HT1080 (cell line): ENCODE measurements around the gene VARS2. TPM values are rescaled to one million over a fixed set of nuclear protein-coding genes. Genes with fewer than 3 reads are reported as not detected.
A peak's percentile ranks its signal among the peaks of the same experiment; 100 is the strongest.
"Not testable (repeated sequence)": the region's sequence is repeated elsewhere in the genome, so short reads cannot be mapped to it uniquely, and the experiment has no call there.

Experiments used
- DNase-seq: peaks from one replicate; pipeline ENCODE4 v3.0.0-alpha.2; 2015; ENCODE audit warnings: low read depth
- small RNA-seq: library from RNA; depleted of rRNA; stranded (forward); fragments of <200 nt; gene quantifications from one replicate; pipeline ENCODE3, GENCODE V24; 2014
- total RNA-seq: library from RNA; depleted of rRNA; stranded (reverse); fragments of >200 nt; shearing (Covaris generic); gene quantifications from 2 replicates; pipeline ENCODE4 v1.2.3, GENCODE V29; 2014; rRNA removed

Gene VARS2
- total RNA-seq, 1 experiment from 2014 or later: 30.7 TPM

DNA sequence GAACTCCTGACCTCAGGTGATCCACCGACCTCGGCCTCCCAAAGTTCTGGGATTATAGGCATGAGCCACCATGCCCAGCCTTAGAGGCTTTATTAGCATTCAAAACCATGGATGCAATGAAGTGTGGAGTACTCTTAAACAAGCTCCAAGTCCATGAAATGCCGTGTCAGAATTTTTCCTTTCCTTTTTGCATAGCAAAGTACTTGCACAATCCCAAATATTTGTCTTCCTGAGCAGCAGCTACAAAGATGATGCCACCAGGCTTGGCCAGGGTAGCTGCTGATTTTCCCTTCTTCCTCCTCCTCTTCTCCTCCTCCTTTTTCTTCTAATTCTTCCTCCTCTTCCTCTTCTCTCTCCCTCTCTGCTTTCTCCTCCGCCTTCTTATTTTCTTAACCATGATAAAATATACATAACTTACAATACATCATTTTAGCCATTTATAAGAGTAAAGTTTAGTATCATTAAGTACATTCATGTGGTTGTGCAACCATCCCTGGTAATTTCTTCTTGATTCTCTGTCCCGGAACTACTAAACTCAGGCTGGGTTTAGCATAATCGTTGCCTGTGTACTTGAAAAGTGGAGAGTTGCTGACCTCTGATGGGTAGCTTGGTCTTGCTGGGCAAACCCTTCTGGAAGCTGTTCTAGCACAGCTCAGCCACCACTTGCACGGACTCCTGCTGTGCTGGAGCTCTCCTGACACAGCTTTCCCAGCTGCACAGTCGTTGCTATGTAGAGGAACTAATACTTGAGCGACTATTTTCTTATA is 47.1 kb downstream of the VARS2 start:
- DNase-seq: no peak

DNA sequence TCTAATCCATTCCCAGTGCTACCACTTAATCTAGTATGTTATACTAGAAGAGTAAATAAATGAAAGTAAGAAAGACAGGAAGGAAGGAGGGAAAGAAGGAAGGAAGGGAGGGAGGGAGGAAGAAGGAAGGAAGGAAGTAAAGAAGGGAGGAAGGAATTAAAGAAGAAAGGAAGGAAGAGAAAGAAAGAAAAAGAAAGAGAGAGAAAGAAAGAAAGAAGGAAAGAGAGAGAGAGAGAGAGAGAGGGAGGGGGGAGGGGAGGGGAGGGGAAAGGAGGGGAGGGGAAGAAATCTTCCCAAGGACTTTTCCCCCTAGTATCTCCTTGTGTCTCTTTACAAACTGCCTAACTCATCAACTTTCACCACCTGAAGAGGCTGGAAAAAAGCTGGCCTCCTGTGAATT is 48.7 kb downstream of the VARS2 start:
- DNase-seq: no peak

DNA sequence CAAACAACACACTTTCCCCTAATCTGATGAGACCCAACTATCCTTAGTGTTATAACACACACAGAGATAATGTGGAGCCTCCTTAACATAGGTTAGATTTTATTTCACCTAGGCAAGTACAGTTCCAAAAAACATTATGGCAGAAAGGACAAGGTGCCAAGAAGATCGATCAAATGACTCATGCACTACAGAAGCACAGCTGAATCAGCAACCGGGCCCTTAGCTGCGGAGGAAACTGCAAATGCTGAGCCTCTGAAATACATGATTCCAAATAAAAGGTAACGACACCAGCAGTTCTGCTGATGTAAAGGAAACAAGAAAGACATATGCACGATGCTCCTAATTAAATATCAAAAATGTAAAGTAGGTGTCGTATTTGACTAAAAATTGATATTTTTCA is 49.6 kb downstream of the VARS2 start:
- peak; percentile 50 for DNase-seq

DNA sequence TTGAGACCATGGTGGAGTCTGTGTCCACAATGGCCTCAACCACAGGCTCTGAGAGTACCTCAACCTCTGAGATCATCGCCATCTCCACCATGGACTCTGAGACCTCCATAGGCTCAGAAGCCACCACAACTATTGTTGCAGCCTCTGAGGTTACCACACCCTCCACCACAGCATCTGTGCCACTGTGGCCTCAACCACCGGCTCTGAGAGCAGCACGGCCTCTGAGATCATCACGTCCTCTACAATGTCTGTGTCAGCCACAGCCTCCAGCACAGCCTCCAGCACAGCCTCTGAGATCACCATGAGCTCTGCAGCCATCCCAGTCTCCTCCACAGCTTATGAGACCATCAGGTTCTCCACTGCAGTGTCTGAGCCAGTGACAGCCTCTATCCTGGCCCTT is 50.0 kb downstream of the VARS2 start:
- peak; percentile 25 for DNase-seq

DNA sequence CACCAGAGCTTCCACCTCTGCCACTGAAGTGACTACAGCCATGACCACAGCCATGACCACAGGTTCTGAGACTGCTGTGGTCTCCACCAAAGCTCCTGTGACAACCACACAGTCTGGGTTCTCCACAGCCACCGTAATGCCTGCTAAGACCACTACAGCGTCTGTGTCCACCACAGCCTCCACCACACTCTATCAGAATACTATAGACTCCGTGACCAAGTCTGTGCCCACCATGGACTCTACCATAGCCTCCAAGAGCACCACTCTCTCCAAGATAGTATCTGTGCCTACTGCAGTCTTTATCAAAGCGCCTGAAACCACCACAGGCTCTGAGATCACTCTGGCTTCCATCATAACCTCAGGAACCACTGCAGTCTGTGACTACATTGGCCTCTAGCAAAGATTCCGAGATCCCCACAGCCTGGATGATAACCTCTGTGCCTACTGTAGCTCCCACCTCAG is 51.1 kb downstream of the VARS2 start:
- DNase-seq: no peak

DNA sequence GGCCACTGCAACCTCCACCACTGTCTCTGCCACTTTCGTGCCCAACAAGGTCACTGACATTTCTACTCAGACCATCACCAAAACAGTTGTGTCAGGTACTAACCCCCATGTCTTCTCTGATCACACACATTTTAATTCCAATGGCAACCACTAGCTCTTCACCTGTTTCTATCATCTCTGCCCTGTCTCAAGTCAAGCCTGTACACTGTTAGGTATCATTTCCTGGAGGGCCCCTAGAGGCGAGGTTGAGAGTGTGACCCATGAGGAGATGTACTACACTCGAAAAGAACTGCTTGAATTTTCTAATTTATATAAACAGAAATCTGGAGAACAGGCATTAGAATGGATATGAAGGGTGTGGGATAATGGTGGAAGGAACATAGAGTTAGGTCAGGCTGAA is 52.1 kb downstream of the VARS2 start:
- DNase-seq: no peak

DNA sequence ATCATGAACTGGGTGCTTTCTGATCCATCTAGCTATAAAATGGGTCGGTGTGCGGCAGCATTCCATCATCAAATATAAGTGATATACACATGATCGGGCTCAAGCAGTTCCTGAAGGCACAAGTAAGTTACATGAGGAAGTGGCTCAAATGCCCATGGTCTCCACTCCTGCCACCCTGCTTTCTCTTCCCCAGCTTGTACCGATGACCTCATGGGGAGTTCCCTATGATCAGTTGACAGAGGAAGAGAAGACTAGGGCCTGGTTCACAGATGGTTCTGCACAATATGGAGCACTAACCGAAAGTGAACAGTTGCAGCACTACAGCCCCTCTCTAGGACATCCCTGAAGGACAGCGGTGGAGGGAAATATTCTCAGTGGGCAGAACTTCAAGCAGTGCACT is 55.1 kb downstream of the VARS2 start:
- not testable (repeated sequence) for DNase-seq

DNA sequence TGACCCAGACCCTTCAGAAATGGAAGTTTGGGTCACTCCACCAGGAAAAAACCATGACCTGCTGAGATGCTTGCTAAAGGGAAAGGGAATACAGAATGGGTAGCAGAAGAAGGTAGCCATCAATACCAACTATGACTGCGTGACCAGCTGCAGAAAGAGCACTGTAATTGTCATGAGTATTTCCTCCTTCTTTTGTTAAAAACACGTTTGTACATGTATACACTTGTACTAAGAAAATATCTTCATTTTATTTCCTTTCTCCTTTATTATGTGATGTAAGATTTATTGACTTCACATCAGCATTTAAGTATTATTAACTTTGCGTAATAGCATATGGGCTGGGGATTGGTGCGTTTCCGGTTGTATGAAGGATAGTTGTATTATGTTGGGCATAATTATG is 56.9 kb downstream of the VARS2 start:
- no peak for DNase-seq

DNA sequence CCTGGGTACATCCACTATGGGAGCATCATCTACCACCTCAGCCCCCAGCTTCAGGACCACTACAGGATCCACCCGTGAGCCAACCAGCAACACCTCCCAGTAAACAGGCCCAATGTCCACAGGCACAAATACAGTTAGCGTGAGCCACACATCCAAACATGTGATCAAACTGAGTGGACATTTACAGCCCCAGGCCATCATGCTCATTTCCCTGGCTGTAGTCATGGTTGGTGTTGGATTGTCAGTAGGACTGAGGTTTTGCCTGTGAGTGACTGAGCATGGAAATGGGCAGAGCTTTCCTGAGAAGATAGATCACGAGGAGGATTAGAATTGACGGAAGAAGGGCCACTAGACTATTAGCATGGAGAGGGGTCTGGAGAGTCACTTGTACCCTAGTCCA is 58.8 kb downstream of the VARS2 start:
- DNase-seq: no peak

DNA sequence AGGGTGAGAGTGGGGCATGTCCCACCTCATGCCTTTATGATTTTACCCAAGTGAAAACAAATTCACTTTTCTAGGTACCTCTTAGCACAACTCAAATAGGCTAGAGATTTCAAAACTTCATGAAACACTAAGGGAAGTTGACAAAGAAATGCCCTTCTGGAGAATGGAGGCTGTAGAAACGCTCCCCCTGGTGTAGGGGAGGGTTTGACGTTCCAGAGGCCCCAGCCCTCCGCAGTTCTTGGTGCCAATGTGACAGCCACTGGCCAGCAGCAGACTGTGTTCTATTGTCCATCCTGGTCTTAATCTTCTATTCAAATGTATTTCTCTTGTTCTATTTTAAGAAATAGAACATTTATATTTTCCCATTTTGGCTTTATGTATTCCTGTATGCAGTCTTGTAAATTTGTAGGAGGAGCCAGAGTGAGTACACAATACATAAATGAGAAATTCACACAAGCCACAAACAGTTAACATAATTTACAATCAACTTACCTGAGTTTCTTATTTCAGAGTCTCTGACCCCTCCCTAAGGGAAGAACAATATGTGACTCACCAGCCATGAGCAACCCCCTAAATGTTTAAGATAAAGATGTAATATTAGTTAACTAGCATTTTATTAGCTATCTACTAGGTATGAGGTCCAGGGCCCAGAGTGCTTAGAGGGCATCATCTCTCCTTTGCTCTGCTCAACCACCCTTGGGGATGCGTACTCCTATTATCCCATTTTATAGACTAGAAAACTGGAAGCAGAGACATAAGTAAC is 60.6 kb downstream of the VARS2 start:
- no peak for DNase-seq

Small RNA genes within 50 kb of the gene (small RNA-seq; reads per million reads assigned to genes)
- not detected for gene RF00019

Other genes starting within 250 kb of the VARS2 start
- gene DHX16, start 241.2 kb upstream of the VARS2 start, total RNA-seq: 50.2 and 55.5 TPM in 2 replicates
- gene PPP1R18, start 227.6 kb upstream of the VARS2 start, total RNA-seq: 86.0 and 109 TPM in 2 replicates
- gene NRM, start 223.3 kb upstream of the VARS2 start, total RNA-seq: 11.2 and 18.5 TPM in 2 replicates
- 11.0 and 12.9 TPM in 2 replicates for gene MDC1, start 197.0 kb upstream of the VARS2 start, total RNA-seq
- gene TUBB, start 193.9 kb upstream of the VARS2 start, total RNA-seq: 1,534 and 1,911 TPM in 2 replicates
- 67.0 and 73.8 TPM in 2 replicates for gene FLOT1, start 171.6 kb upstream of the VARS2 start, total RNA-seq
- 156 and 195 TPM in 2 replicates for gene IER3, start 169.7 kb upstream of the VARS2 start, total RNA-seq
- gene DDR1, start 29.7 kb upstream of the VARS2 start, total RNA-seq: 34.8 and 37.0 TPM in 2 replicates
- gene GTF2H4, start 6.0 kb upstream of the VARS2 start, total RNA-seq: 22.2 and 28.0 TPM in 2 replicates
- gene SFTA2, start 17.9 kb downstream of the VARS2 start, total RNA-seq: not detected in 2 replicates
- not detected in 2 replicates for gene MUCL3, start 26.7 kb downstream of the VARS2 start, total RNA-seq
- gene MUC21, start 69.5 kb downstream of the VARS2 start, total RNA-seq: not detected in 2 replicates
- not detected in 2 replicates for gene MUC22, start 96.2 kb downstream of the VARS2 start, total RNA-seq
- gene C6orf15, start 198.3 kb downstream of the VARS2 start, total RNA-seq: not detected in 2 replicates
- 0.64 and 0.80 TPM in 2 replicates for gene PSORS1C1, start 200.6 kb downstream of the VARS2 start, total RNA-seq
- not detected in 2 replicates for gene CDSN, start 206.2 kb downstream of the VARS2 start, total RNA-seq
- gene PSORS1C2, start 224.8 kb downstream of the VARS2 start, total RNA-seq: not detected in 2 replicates
- gene CCHCR1, start 243.6 kb downstream of the VARS2 start, total RNA-seq: 22.1 and 29.2 TPM in 2 replicates
- 91.0 and 101 TPM in 2 replicates for gene TCF19, start 244.4 kb downstream of the VARS2 start, total RNA-seq